ENCODE results near the gene ENPP1.
"Not testable (repeated sequence)": the region's sequence is repeated elsewhere in the genome, so short reads cannot be mapped to it uniquely, and the experiment has no call there.

- TF ChIP-seq, protein P1, sequence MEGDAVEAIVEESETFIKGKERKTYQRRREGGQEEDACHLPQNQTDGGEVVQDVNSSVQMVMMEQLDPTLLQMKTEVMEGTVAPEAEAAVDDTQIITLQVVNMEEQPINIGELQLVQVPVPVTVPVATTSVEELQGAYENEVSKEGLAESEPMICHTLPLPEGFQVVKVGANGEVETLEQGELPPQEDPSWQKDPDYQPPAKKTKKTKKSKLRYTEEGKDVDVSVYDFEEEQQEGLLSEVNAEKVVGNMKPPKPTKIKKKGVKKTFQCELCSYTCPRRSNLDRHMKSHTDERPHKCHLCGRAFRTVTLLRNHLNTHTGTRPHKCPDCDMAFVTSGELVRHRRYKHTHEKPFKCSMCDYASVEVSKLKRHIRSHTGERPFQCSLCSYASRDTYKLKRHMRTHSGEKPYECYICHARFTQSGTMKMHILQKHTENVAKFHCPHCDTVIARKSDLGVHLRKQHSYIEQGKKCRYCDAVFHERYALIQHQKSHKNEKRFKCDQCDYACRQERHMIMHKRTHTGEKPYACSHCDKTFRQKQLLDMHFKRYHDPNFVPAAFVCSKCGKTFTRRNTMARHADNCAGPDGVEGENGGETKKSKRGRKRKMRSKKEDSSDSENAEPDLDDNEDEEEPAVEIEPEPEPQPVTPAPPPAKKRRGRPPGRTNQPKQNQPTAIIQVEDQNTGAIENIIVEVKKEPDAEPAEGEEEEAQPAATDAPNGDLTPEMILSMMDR (IDR thresholded peaks at IDR 0.05), result not testable (repeated sequence)
- TF ChIP-seq POLR2AphosphoS5, POLR2A (IDR thresholded peaks at IDR 0.05): not testable (repeated sequence)
Measured at GRCh38 chr6:131908787-131909186, 101.0 kb downstream of the ENPP1 start.
